Keratinocyte (primary cell): ENCODE measurements around the gene FOXP4.

Source experiments
- EZH2 ChIP-seq: IDR thresholded peaks from one replicate; pipeline ENCODE4 v1.6.1; 2012; ENCODE audit warnings: inconsistent platforms, mild to moderate bottlenecking, low read length, moderate library complexity
- TF ChIP-seq, protein P1 (sequence below), 3 experiments: IDR thresholded peaks in 1 of 3; conservative IDR thresholded peaks in 1 of 3; optimal IDR thresholded peaks in 1 of 3; 2 replicates in 2 of 3; 3 replicates in 1 of 3; pipeline versions ENCODE3 to v1.5.1; 2011; ENCODE audit warnings: low read length in 3 of 3, mild to moderate bottlenecking in 3 of 3, moderate library complexity in 2 of 3, control low read depth in 1 of 3, inconsistent platforms in 1 of 3; ENCODE audit not compliant: insufficient read depth in 2 of 3; ENCODE audit errors: extremely low read depth in 1 of 3

DNA sequence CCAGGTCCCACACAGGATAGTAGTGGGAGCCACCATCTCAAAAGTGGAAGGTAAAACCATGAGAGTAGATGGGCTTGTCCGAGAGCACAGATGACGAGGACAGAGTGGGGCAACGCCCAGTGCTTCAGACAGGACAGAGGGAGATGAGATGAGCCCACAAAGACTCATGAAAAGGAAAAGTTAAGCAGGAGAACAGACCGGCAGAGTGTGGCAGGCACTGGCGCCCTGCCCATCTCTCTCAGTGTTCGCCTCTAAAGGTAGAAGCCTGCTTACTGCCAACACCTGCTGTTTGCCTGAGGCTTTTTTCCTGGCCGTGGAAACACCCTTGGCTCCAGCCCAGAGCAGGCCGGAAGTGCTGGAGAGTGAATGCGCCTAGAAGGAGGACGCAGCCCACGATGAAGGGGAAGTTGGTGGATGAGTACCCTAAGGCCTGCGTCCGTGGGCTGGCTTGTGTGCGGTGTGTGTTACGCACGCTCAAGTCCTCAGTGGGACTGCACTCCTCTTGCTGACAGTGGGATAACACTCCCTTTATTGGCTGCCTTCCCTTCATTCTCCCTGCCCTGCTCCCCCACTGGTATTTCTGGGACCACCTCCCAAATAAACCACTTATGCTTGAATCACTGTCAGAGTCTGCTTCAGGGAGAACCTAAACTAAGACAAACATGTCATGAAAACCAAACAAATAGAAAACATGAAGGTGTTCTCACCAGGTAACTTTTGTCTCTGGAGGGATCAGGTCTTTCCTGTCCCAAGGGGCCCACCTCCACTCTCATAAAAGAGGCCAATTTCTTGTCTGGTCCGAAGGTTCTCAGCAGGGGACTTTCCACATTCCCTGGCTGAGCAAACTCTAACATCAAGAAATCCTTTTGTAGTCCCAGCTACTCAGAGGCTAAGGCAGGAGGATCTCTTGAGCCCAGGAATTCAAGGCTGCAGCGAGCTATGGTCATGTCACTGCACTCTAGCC is 9.1 kb upstream of the FOXP4 start:
- TF ChIP-seq, protein P1, sequence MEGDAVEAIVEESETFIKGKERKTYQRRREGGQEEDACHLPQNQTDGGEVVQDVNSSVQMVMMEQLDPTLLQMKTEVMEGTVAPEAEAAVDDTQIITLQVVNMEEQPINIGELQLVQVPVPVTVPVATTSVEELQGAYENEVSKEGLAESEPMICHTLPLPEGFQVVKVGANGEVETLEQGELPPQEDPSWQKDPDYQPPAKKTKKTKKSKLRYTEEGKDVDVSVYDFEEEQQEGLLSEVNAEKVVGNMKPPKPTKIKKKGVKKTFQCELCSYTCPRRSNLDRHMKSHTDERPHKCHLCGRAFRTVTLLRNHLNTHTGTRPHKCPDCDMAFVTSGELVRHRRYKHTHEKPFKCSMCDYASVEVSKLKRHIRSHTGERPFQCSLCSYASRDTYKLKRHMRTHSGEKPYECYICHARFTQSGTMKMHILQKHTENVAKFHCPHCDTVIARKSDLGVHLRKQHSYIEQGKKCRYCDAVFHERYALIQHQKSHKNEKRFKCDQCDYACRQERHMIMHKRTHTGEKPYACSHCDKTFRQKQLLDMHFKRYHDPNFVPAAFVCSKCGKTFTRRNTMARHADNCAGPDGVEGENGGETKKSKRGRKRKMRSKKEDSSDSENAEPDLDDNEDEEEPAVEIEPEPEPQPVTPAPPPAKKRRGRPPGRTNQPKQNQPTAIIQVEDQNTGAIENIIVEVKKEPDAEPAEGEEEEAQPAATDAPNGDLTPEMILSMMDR (optimal IDR thresholded peaks at IDR 0.05 in 1 of 3, IDR thresholded peaks at IDR 0.05 in 1 of 3, conservative IDR thresholded peaks at IDR 0.05 in 1 of 3; ENCODE audit: extremely low read depth in 1 of 3, insufficient read depth in 2 of 3, low read length in 3 of 3), result no peak
- TF ChIP-seq EZH2, result no peak
